HG03175 (cell line): ENCODE data around the gene POU4F2.
"Not testable (repeated sequence)": the region's sequence is repeated elsewhere in the genome, so short reads cannot be mapped to it uniquely, and the experiment has no call there.

Experiments used
- ATAC-seq: cut with Tn5 transposase; IDR thresholded peaks from one replicate; pipeline ENCODE4 v1.9.1; 2021; ENCODE audit warnings: mild to moderate bottlenecking, moderate library complexity; ENCODE audit not compliant: unreplicated experiment

The POU4F2 gene

GRCh38 chr4:146654687-146655520, 16.2 kb downstream of the POU4F2 start:
- no peak for ATAC-seq

GRCh38 chr4:146655521-146655856, 16.8 kb downstream of the POU4F2 start:
- no peak for ATAC-seq

- no peak for ATAC-seq
These were observed 22.7 kb downstream of the POU4F2 start for GRCh38 chr4:146661367-146661766.

GRCh38 chr4:146663968-146664311, 25.2 kb downstream of the POU4F2 start:
- ATAC-seq, result not testable (repeated sequence)

GRCh38 chr4:146674829-146675570, 36.3 kb downstream of the POU4F2 start:
- no peak for ATAC-seq
